Liver (tissue), 9 donors: ENCODE results near the gene PAMR1. TPM values are rescaled to one million over a fixed set of nuclear protein-coding genes. Genes with fewer than 3 reads are reported as not detected.

ENCODE experiments used
- DNase-seq: peaks from one replicate; pipeline ENCODE4 v3.0.0-alpha.2; 2017; ENCODE audit warnings: low spot score
- H3K27ac ChIP-seq, 2 donors: one replicate each; pipeline ENCODE4 v1.7.0; 2013; ENCODE audit warnings: inconsistent platforms in 2 of 2, low read length in 2 of 2, control low read depth in 1 of 2, low read depth in 1 of 2, mild to moderate bottlenecking in 1 of 2
- H3K27me3 ChIP-seq, 4 donors: one replicate each; pipeline versions ENCODE4 v1.6.1 to v1.7.0; 2013; ENCODE audit warnings: low read length in 3 of 4, inconsistent platforms in 1 of 4, mild to moderate bottlenecking in 1 of 4, moderate library complexity in 1 of 4; ENCODE audit not compliant: control insufficient read depth in 4 of 4, insufficient read depth in 4 of 4
- H3K36me3 ChIP-seq, 4 donors: one replicate each; pipeline versions ENCODE4 v1.6.1 to v1.7.0; 2013; ENCODE audit warnings: low read length in 3 of 4, mild to moderate bottlenecking in 3 of 4, low read depth in 1 of 4, moderate library complexity in 1 of 4; ENCODE audit not compliant: control insufficient read depth in 4 of 4, insufficient read depth in 3 of 4
- H3K4me1 ChIP-seq, 4 donors: one replicate each; pipeline versions ENCODE4 v1.6.1 to v1.7.0; 2013; ENCODE audit warnings: low read length in 3 of 4, mild to moderate bottlenecking in 3 of 4, moderate library complexity in 1 of 4; ENCODE audit not compliant: control insufficient read depth in 4 of 4, insufficient read depth in 4 of 4
- H3K4me3 ChIP-seq, 3 donors: one replicate each; pipeline versions ENCODE4 v1.6.1 to v1.7.0; 2013; ENCODE audit warnings: low read length in 3 of 3, control low read depth in 1 of 3, low read depth in 1 of 3, mild to moderate bottlenecking in 1 of 3
- H3K9ac ChIP-seq, 2 donors: one replicate each; pipeline ENCODE4 v1.7.0; 2013; ENCODE audit warnings: low read length in 2 of 2, mild to moderate bottlenecking in 2 of 2, moderate library complexity in 2 of 2, control low read depth in 1 of 2, low read depth in 1 of 2
- H3K9me3 ChIP-seq, 4 donors: one replicate each; pipeline versions ENCODE4 v1.6.1 to v1.7.0; 2013; ENCODE audit warnings: low read length in 3 of 4; ENCODE audit not compliant: control insufficient read depth in 4 of 4
- CTCF ChIP-seq: fragments of 150-350 bp; IDR thresholded peaks from 2 replicates; pipeline ENCODE4 v1.5.1; 2017; ENCODE audit warnings: improper control_type of control experiment, low read depth, low read length; ENCODE audit not compliant: missing input control
- EGR1 ChIP-seq, 2 donors: IDR thresholded peaks; 2 replicates each; pipeline ENCODE4 v1.6.1; 2016 to 2018; ENCODE audit warnings: antibody characterized with exemption in 2 of 2, low read depth in 2 of 2
- FOXA1 ChIP-seq: IDR thresholded peaks from 2 replicates; pipeline ENCODE4 v1.6.1; 2016; ENCODE audit warnings: antibody characterized with exemption
- FOXA2 ChIP-seq: IDR thresholded peaks from 2 replicates; pipeline ENCODE4 v1.6.1; 2016; ENCODE audit warnings: antibody characterized with exemption
- GABPA ChIP-seq, 2 donors: IDR thresholded peaks in 1 of 2; conservative IDR thresholded peaks in 1 of 2; 2 replicates each; pipeline ENCODE4 v1.6.1; 2016; ENCODE audit warnings: antibody characterized with exemption in 2 of 2, mild to moderate bottlenecking in 1 of 2, moderate library complexity in 1 of 2
- HNF4A ChIP-seq, 2 donors: conservative IDR thresholded peaks; 2 replicates each; pipeline ENCODE4 v1.6.1; 2016; ENCODE audit warnings: antibody characterized with exemption in 2 of 2, mild to moderate bottlenecking in 2 of 2
- HNF4G ChIP-seq: IDR thresholded peaks from 2 replicates; pipeline ENCODE4 v1.6.1; 2016; ENCODE audit warnings: antibody characterized with exemption
- JUND ChIP-seq, 2 donors: IDR thresholded peaks; 2 replicates each; pipeline ENCODE4 v1.6.1; 2016; ENCODE audit warnings: antibody characterized with exemption in 2 of 2
- NR2F2 ChIP-seq: IDR thresholded peaks from 2 replicates; pipeline ENCODE4 v1.6.1; 2016; ENCODE audit warnings: antibody characterized with exemption
- RAD21 ChIP-seq, 2 donors: IDR thresholded peaks; 2 replicates each; pipeline ENCODE4 v1.6.1; 2016; ENCODE audit warnings: antibody characterized with exemption in 2 of 2, mild to moderate bottlenecking in 2 of 2
- RXRA ChIP-seq, 2 donors: IDR thresholded peaks; 2 replicates each; pipeline ENCODE4 v1.6.1; 2017 to 2018; ENCODE audit warnings: antibody characterized with exemption in 2 of 2, mild to moderate bottlenecking in 1 of 2
- SP1 ChIP-seq: IDR thresholded peaks from 2 replicates; pipeline ENCODE4 v1.6.1; 2018; ENCODE audit warnings: antibody characterized with exemption, mild to moderate bottlenecking
- TAF1 ChIP-seq: conservative IDR thresholded peaks from 2 replicates; pipeline ENCODE4 v1.6.1; 2016; ENCODE audit warnings: antibody characterized with exemption, mild to moderate bottlenecking
- YY1 ChIP-seq: IDR thresholded peaks from 2 replicates; pipeline ENCODE4 v1.6.1; 2016; ENCODE audit warnings: antibody characterized with exemption, mild to moderate bottlenecking
- ZBTB33 ChIP-seq: IDR thresholded peaks from 2 replicates; pipeline ENCODE4 v1.6.1; 2016; ENCODE audit warnings: antibody characterized with exemption
- WGBS: extraction: QIAGEN DNeasy Blood & Tissue Kit; methylation state at CpG from one replicate; pipeline ENCODE4 v1.1.7; 2013; 5-methylcytosine and 5-hydroxymethylcytosine counted together
- polyA plus RNA-seq, 2 donors: library from polyadenylated mRNA; stranded (reverse) in 1 of 2; unstranded in 1 of 2; fragments of 200-250 nt in 1 of 2; fragments of >200 nt in 1 of 2; fragmentation: Nextera tagmentation in 1 of 2; extraction: Ambion mirVana in 1 of 2; gene quantifications; one replicate each; pipeline versions ENCODE4 v1.2.1 to v1.2.3, GENCODE V29; 2013 to 2015
- total RNA-seq, 2 donors: library from RNA; depleted of rRNA; stranded (reverse); fragments of >200 nt; gene quantifications; one replicate each; pipeline ENCODE4 v1.2.3, GENCODE V29; 2014
- TF ChIP-seq, protein P1 (sequence below): IDR thresholded peaks from 2 replicates; pipeline ENCODE4 v1.6.1; 2016; ENCODE audit warnings: antibody characterized with exemption
- TF ChIP-seq, protein P2 (sequence below): IDR thresholded peaks from 2 replicates; pipeline ENCODE4 v1.6.1; 2016; ENCODE audit warnings: antibody characterized with exemption
- TF ChIP-seq, protein P3 (sequence below): IDR thresholded peaks from 2 replicates; pipeline ENCODE4 v1.6.1; 2016; ENCODE audit warnings: antibody characterized with exemption, mild to moderate bottlenecking
- donor health status: healthy.
- donor health status: healthy.
- donor health status: healthy.
- donor health status: healthy.
- donor health status: healthy.

The PAMR1 gene
- total and polyA plus RNA-seq, 4 donors: 2.0 to 5.0 (median 2.8) TPM

DNA sequence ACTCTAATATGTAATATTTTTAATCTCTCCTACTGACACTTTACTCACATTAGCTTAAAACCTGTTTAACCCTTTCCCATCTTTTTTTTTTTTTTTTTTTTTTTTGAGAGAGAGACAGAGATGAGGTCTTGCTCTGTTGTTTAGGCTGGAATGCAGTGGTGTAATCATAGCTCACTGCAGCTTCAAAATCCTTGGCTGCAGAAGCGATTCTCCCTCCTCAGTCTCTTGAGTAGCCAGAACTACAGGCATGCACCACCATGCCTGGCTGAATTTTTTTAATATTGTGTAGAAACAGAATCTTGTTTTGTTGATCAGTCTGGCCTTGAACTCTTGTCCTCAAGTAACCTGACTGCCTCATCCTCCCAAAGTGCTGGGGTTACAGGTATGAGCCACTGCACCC lies 37.3 kb downstream of the PAMR1 start:
- Histone ChIP-seq H3K36me3 (no peaks in the 10 kb centered on the region), H3K9me3 (peaks cover 0 to under 1% (median under 1%) of the 10 kb centered on the region in 4 donors), H3K9ac (no peak overlapping the region), H3K4me1 (peaks cover 0 to 3% (median 1%) of the 10 kb centered on the region in 4 donors), H3K4me3 (no peak overlapping the region), H3K27me3 (peaks cover 0 to 4% (median 0%) of the 10 kb centered on the region in 4 donors), H3K27ac (no peak overlapping the region)
- DNase-seq: no peak
- TF ChIP-seq RXRA (IDR thresholded peaks at IDR 0.05) (no peak), JUND (IDR thresholded peaks at IDR 0.05) (no peak), EGR1 (IDR thresholded peaks at IDR 0.05; ENCODE audit: low read depth in 2 of 2) (no peak), HNF4A (conservative IDR thresholded peaks at IDR 0.05) (no peak), SP1 (no peak), YY1 (no peak), CTCF (no peak), RAD21 (IDR thresholded peaks at IDR 0.05) (no peak), GABPA (IDR thresholded peaks at IDR 0.05 in 1 of 2, conservative IDR thresholded peaks at IDR 0.05 in 1 of 2) (no peak), FOXA1 (no peak), TAF1 (no peak), FOXA2 (no peak), ZBTB33 (no peak), NR2F2 (no peak), HNF4G (no peak)
- TF ChIP-seq, protein P1, sequence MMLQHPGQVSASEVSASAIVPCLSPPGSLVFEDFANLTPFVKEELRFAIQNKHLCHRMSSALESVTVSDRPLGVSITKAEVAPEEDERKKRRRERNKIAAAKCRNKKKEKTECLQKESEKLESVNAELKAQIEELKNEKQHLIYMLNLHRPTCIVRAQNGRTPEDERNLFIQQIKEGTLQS: no peak
- TF ChIP-seq, protein P2, sequence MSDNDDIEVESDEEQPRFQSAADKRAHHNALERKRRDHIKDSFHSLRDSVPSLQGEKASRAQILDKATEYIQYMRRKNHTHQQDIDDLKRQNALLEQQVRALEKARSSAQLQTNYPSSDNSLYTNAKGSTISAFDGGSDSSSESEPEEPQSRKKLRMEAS: no peak
- TF ChIP-seq, protein P3, sequence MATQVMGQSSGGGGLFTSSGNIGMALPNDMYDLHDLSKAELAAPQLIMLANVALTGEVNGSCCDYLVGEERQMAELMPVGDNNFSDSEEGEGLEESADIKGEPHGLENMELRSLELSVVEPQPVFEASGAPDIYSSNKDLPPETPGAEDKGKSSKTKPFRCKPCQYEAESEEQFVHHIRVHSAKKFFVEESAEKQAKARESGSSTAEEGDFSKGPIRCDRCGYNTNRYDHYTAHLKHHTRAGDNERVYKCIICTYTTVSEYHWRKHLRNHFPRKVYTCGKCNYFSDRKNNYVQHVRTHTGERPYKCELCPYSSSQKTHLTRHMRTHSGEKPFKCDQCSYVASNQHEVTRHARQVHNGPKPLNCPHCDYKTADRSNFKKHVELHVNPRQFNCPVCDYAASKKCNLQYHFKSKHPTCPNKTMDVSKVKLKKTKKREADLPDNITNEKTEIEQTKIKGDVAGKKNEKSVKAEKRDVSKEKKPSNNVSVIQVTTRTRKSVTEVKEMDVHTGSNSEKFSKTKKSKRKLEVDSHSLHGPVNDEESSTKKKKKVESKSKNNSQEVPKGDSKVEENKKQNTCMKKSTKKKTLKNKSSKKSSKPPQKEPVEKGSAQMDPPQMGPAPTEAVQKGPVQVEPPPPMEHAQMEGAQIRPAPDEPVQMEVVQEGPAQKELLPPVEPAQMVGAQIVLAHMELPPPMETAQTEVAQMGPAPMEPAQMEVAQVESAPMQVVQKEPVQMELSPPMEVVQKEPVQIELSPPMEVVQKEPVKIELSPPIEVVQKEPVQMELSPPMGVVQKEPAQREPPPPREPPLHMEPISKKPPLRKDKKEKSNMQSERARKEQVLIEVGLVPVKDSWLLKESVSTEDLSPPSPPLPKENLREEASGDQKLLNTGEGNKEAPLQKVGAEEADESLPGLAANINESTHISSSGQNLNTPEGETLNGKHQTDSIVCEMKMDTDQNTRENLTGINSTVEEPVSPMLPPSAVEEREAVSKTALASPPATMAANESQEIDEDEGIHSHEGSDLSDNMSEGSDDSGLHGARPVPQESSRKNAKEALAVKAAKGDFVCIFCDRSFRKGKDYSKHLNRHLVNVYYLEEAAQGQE: no peak
- 82% methylated on average over 1 of the region's 1 CpG for WGBS
